Parathyroid adenoma (tissue), 2 donors: Measurements from ENCODE around the gene DNAJC13.

Experiments used
- H2AFZ ChIP-seq: fragments of 300-600 bp; sonication (generic); one replicate; pipeline ENCODE4 v1.7.0; 2017; ENCODE audit warnings: antibody characterized with exemption, mild to moderate bottlenecking
- H3K27ac ChIP-seq: fragments of 300-600 bp; sonication (generic); one replicate; pipeline ENCODE4 v1.7.0; 2017
- H3K27me3 ChIP-seq: fragments of 300-600 bp; sonication (generic); one replicate; pipeline ENCODE4 v1.7.0; 2017; ENCODE audit warnings: low read length; ENCODE audit not compliant: control insufficient read depth, insufficient read depth
- H3K36me3 ChIP-seq: fragments of 300-600 bp; sonication (generic); one replicate; pipeline ENCODE4 v1.7.0; 2017; ENCODE audit warnings: low read length; ENCODE audit not compliant: control insufficient read depth, insufficient read depth
- H3K4me1 ChIP-seq: fragments of 300-600 bp; sonication (generic); one replicate; pipeline ENCODE4 v1.7.0; 2017; ENCODE audit warnings: control low read depth
- H3K4me2 ChIP-seq: fragments of 300-600 bp; sonication (generic); one replicate; pipeline ENCODE4 v1.7.0; 2017; ENCODE audit warnings: low read length
- H3K4me3 ChIP-seq: fragments of 300-600 bp; sonication (generic); one replicate; pipeline ENCODE4 v1.7.0; 2017; ENCODE audit warnings: low read depth, low read length
- H3K79me2 ChIP-seq: fragments of 300-600 bp; sonication (generic); one replicate; pipeline ENCODE4 v1.7.0; 2017; ENCODE audit warnings: control low read depth
- H3K9ac ChIP-seq: fragments of 300-600 bp; sonication (generic); one replicate; pipeline ENCODE4 v1.7.0; 2017; ENCODE audit warnings: mild to moderate bottlenecking
- H3K9me3 ChIP-seq: fragments of 300-600 bp; sonication (generic); one replicate; pipeline ENCODE4 v1.7.0; 2017; ENCODE audit warnings: low read length; ENCODE audit not compliant: control insufficient read depth
- CTCF ChIP-seq: fragments of 300-600 bp; sonication (generic); IDR thresholded peaks from one replicate; pipeline ENCODE4 v1.7.0; 2017; ENCODE audit warnings: antibody characterized with exemption, mild to moderate bottlenecking
- donor health status: primary hyperparathyroidism.

DNAJC13 gene

DNA sequence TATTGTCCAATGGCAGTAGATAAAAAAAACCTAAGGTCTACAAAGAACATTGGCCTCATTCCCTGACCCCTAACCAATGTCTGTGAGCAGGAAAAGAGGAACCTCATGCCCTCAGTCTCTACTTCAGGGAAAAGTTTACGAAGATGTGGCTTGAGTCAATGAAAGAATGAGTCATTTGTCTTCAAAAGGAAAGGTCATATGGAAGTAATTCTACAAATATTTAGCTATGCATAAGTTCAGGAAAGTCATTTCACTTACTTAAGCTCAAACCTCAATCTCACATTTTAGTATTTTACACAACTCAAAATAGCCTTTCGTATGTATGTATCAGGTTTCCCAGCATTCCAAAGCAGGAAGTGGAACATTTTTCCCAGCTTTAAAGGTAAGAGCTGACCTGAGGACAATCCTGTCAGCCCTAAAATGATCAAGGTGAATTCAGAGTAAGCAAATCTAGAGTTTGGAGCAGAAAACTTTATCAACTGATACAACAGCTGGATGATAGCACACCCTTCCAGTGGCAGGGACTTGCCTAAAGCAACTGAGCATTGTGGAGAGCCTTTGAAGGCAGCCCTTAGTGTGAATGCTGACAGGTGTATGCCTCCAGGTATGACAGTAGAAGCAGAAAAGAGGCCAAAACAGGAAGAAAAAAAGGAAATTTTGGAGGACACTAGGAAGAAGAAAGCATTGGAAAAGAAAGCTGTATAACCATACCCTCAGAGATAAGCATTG, 125.9 kb downstream of the DNAJC13 start:
- Histone ChIP-seq H3K79me2 (no peaks in the 10 kb centered on the region), H3K9me3 (no peaks in the 10 kb centered on the region), H3K9ac (no peak overlapping the region), H3K27me3 (no peaks in the 10 kb centered on the region), H3K36me3 (no peaks in the 10 kb centered on the region), H2AFZ (no peak overlapping the region), H3K4me1 (no peaks in the 10 kb centered on the region), H3K27ac (no peak overlapping the region), H3K4me3 (no peak overlapping the region), H3K4me2 (no peak overlapping the region)
- no peak for TF ChIP-seq CTCF

DNA sequence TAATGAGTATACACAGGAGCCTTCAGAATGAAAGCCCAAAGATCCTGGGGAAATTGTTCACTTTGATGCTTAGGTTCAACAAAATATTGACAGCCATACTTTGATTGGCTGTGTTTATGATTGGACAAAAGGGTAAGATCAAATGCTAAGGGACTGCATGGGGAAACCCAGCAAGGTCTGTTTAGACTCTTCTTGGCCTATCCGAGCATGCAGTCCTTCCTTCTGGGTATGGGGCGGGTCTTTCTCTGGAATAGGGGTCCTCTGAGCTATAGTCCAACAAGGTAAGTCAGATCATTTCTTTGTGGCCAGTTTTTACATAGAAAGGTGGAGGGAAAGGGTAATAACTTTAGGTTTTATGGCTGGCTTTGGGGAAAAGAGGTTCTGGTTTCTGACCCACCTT, 126.8 kb downstream of the DNAJC13 start:
- H3K9me3 ChIP-seq, result no peaks in the 10 kb centered on the region
- no peak for TF ChIP-seq CTCF
- no peaks in the 10 kb centered on the region for H3K79me2 ChIP-seq
- H3K36me3 ChIP-seq, result no peaks in the 10 kb centered on the region
- no peak overlapping the region for H3K9ac ChIP-seq
- no peak overlapping the region for H2AFZ ChIP-seq
- no peaks in the 10 kb centered on the region for H3K27me3 ChIP-seq
- no peak overlapping the region for H3K4me3 ChIP-seq
- no peaks in the 10 kb centered on the region for H3K4me1 ChIP-seq
- H3K4me2 ChIP-seq, result no peak overlapping the region
- H3K27ac ChIP-seq, result no peak overlapping the region

- no peaks in the 10 kb centered on the region for H3K36me3 ChIP-seq
- no peak for TF ChIP-seq CTCF
- no peak overlapping the region for H2AFZ ChIP-seq
- no peaks in the 10 kb centered on the region for H3K27me3 ChIP-seq
- peaks cover under 1% of the 10 kb centered on the region for H3K4me1 ChIP-seq
- no peaks in the 10 kb centered on the region for H3K9me3 ChIP-seq
- H3K9ac ChIP-seq, result no peak overlapping the region
- no peak overlapping the region for H3K4me2 ChIP-seq
- H3K27ac ChIP-seq, result no peak overlapping the region
- no peaks in the 10 kb centered on the region for H3K79me2 ChIP-seq
- H3K4me3 ChIP-seq, result no peak overlapping the region
Observed at GRCh38 chr3:132545471-132545870, 128.2 kb downstream of the DNAJC13 start.

- H3K4me3 ChIP-seq, result no peak overlapping the region
- H3K4me2 ChIP-seq, result no peak overlapping the region
- no peak for TF ChIP-seq CTCF
- no peak overlapping the region for H2AFZ ChIP-seq
- H3K27ac ChIP-seq, result no peak overlapping the region
- H3K9ac ChIP-seq, result no peak overlapping the region
- H3K36me3 ChIP-seq, result no peaks in the 10 kb centered on the region
- no peaks in the 10 kb centered on the region for H3K9me3 ChIP-seq
- no peaks in the 10 kb centered on the region for H3K27me3 ChIP-seq
- no peaks in the 10 kb centered on the region for H3K79me2 ChIP-seq
- peaks cover 5% of the 10 kb centered on the region for H3K4me1 ChIP-seq
Observed at GRCh38 chr3:132549169-132549568, 131.9 kb downstream of the DNAJC13 start.
